H9 (cell line): ENCODE measurements around the gene RNASE8. TPM values are rescaled to one million over a fixed set of nuclear protein-coding genes. Genes with fewer than 3 reads are reported as not detected.

ENCODE experiments used
- DNase-seq: peaks from one replicate; pipeline ENCODE4 v3.0.0-alpha.2; 2017
- H2AFZ ChIP-seq: one replicate; pipeline ENCODE4 v1.6.1; 2013; ENCODE audit warnings: mild to moderate bottlenecking, low read length, control low read depth, moderate library complexity
- H2AK5ac ChIP-seq: 2 replicates; pipeline ENCODE4 v1.6.1; 2013; ENCODE audit warnings: low read length, control low read depth, mixed read lengths; ENCODE audit not compliant: insufficient read length
- H2BK120ac ChIP-seq: one replicate; pipeline ENCODE4 v1.6.1; 2013; ENCODE audit warnings: low read depth, mild to moderate bottlenecking, low read length, control low read depth, inconsistent platforms; ENCODE audit not compliant: poor library complexity, severe bottlenecking
- H2BK12ac ChIP-seq: 2 replicates; pipeline ENCODE4 v1.6.1; 2013; ENCODE audit warnings: low read length, control low read depth, mixed read lengths, low read depth; ENCODE audit not compliant: insufficient read length
- H2BK15ac ChIP-seq: 2 replicates; pipeline ENCODE4 v1.6.1; 2013; ENCODE audit warnings: low read depth, low read length, control low read depth
- H2BK20ac ChIP-seq: one replicate; pipeline ENCODE4 v1.6.1; 2013; ENCODE audit warnings: low read depth, mild to moderate bottlenecking, low read length, control low read depth, inconsistent platforms; ENCODE audit not compliant: poor library complexity, severe bottlenecking
- H2BK5ac ChIP-seq: 2 replicates; pipeline ENCODE4 v1.6.1; 2013; ENCODE audit warnings: low read length, control low read depth, mixed read lengths; ENCODE audit not compliant: insufficient read length
- H3K14ac ChIP-seq: 2 replicates; pipeline ENCODE4 v1.6.1; 2013; ENCODE audit warnings: low read length, control low read depth; ENCODE audit not compliant: insufficient read depth
- H3K18ac ChIP-seq: 2 replicates; pipeline ENCODE4 v1.6.1; 2013; ENCODE audit warnings: low read depth, mild to moderate bottlenecking, mixed read lengths, low read length, control low read depth; ENCODE audit not compliant: insufficient read length
- H3K23ac ChIP-seq: 2 replicates; pipeline ENCODE4 v1.6.1; 2013; ENCODE audit warnings: low read length, control low read depth, mixed read lengths, low read depth; ENCODE audit not compliant: insufficient read length
- H3K23me2 ChIP-seq: 2 replicates; pipeline ENCODE4 v1.6.1; 2013; ENCODE audit warnings: low read depth, mild to moderate bottlenecking, mixed read lengths, low read length, control low read depth; ENCODE audit not compliant: insufficient read length, poor library complexity, severe bottlenecking
- H3K27ac ChIP-seq: 2 replicates; pipeline ENCODE4 v1.5.1; 2013; ENCODE audit warnings: low read length, control low read depth, mixed read lengths, low read depth; ENCODE audit not compliant: insufficient read length
- H3K27me3 ChIP-seq: 2 replicates; pipeline ENCODE4 v1.6.1; 2013; ENCODE audit warnings: low read length, control low read depth, inconsistent platforms; ENCODE audit not compliant: insufficient read depth
- H3K4ac ChIP-seq: 2 replicates; pipeline ENCODE4 v1.6.1; 2013; ENCODE audit warnings: low read depth, mild to moderate bottlenecking, control low read depth, inconsistent platforms, low read length, moderate library complexity
- H3K4me1 ChIP-seq: 2 replicates; pipeline ENCODE4 v1.6.1; 2013; ENCODE audit warnings: low read length, control low read depth, inconsistent platforms; ENCODE audit not compliant: insufficient read depth
- H3K4me2 ChIP-seq: 2 replicates; pipeline ENCODE4 v1.6.1; 2013; ENCODE audit warnings: low read length, control low read depth, mixed read lengths; ENCODE audit not compliant: insufficient read length, insufficient read depth
- H3K56ac ChIP-seq: 2 replicates; pipeline ENCODE4 v1.6.1; 2013; ENCODE audit warnings: low read depth, mild to moderate bottlenecking, mixed read lengths, low read length, control low read depth; ENCODE audit not compliant: insufficient read length
- H3K79me1 ChIP-seq: 2 replicates; pipeline ENCODE4 v1.6.1; 2013; ENCODE audit warnings: low read depth, mild to moderate bottlenecking, moderate library complexity, low read length, control low read depth, inconsistent platforms; ENCODE audit not compliant: insufficient read depth, poor library complexity, severe bottlenecking
- H3K79me2 ChIP-seq: 2 replicates; pipeline ENCODE4 v1.6.1; 2013; ENCODE audit warnings: low read length, control low read depth, inconsistent platforms; ENCODE audit not compliant: insufficient read depth
- H3K9ac ChIP-seq: 2 replicates; pipeline ENCODE4 v1.6.1; 2013; ENCODE audit warnings: low read length, control low read depth, mixed read lengths; ENCODE audit not compliant: insufficient read length; ENCODE audit errors: extremely low read depth
- H3K9me3 ChIP-seq: one replicate; pipeline ENCODE4 v1.6.1; 2013; ENCODE audit warnings: low read depth, low read length, inconsistent platforms; ENCODE audit not compliant: control insufficient read depth
- H3T11ph ChIP-seq: one replicate; pipeline ENCODE4 v1.6.1; 2013; ENCODE audit warnings: mild to moderate bottlenecking, low read length, control low read depth, inconsistent platforms
- H4K20me1 ChIP-seq: one replicate; pipeline ENCODE4 v1.6.1; 2013; ENCODE audit not compliant: control insufficient read depth, insufficient read length, insufficient read depth
- H4K5ac ChIP-seq: 2 replicates; pipeline ENCODE4 v1.6.1; 2013; ENCODE audit warnings: low read depth, mild to moderate bottlenecking, mixed read lengths, low read length, control low read depth; ENCODE audit not compliant: insufficient read length
- H4K8ac ChIP-seq: replicated peaks from 2 replicates; pipeline ENCODE4 v1.6.1; 2013; ENCODE audit warnings: low read length, control low read depth, mixed read lengths, low read depth; ENCODE audit not compliant: insufficient read length
- H4K91ac ChIP-seq: 2 replicates; pipeline ENCODE4 v1.6.1; 2013; ENCODE audit warnings: low read depth, mild to moderate bottlenecking, moderate library complexity, mixed read lengths, low read length, control low read depth; ENCODE audit not compliant: insufficient read length
- H3K27ac Mint-ChIP-seq, 3 experiments: 2 replicates in 2 of 3; 3 replicates in 1 of 3; pipeline ENCODE4 v1.8.0; 2020 to 2021; ENCODE audit warnings: mixed read lengths in 3 of 3, mild to moderate bottlenecking in 1 of 3, moderate library complexity in 1 of 3
- H3K27me3 Mint-ChIP-seq: 2 replicates; pipeline ENCODE4 v1.8.0; 2021; ENCODE audit warnings: low read depth, mild to moderate bottlenecking, moderate library complexity, mixed read lengths
- H3K36me3 Mint-ChIP-seq, 3 experiments: 2 replicates in 2 of 3; 3 replicates in 1 of 3; pipeline ENCODE4 v1.8.0; 2020 to 2021; ENCODE audit warnings: low read depth in 3 of 3, mixed read lengths in 3 of 3; ENCODE audit not compliant: insufficient read depth in 1 of 3
- H3K4me1 Mint-ChIP-seq, 2 experiments: 2 replicates each; pipeline ENCODE4 v1.8.0; 2020; ENCODE audit warnings: mixed read lengths in 2 of 2
- H3K4me3 Mint-ChIP-seq, 2 experiments: 2 replicates in 1 of 2; 3 replicates in 1 of 2; pipeline ENCODE4 v1.8.0; 2020 to 2021; ENCODE audit warnings: mild to moderate bottlenecking in 2 of 2, mixed read lengths in 2 of 2, moderate library complexity in 1 of 2
- H3K9me3 Mint-ChIP-seq, 2 experiments: 2 replicates in 1 of 2; 3 replicates in 1 of 2; pipeline ENCODE4 v1.8.0; 2020; ENCODE audit warnings: mild to moderate bottlenecking in 2 of 2, mixed read lengths in 2 of 2, moderate library complexity in 1 of 2
- CTCF ChIP-seq: fragments of 200-600 bp; sonication (generic); conservative IDR thresholded peaks from 3 replicates; pipeline ENCODE4 v1.8.0; 2021; ENCODE audit warnings: antibody characterized with exemption, mild to moderate bottlenecking
- WGBS: extraction: QIAGEN DNeasy Blood & Tissue Kit; methylation state at CpG from one replicate; pipeline ENCODE4 v1.1.7; 2013; ENCODE audit warnings: missing lambda C conversion rate, low lambda C conversion rate, mixed read lengths; ENCODE audit not compliant: insufficient read length; ENCODE audit errors: extremely low coverage; 5-methylcytosine and 5-hydroxymethylcytosine counted together
- total RNA-seq: library from RNA; stranded (reverse); gene quantifications from 2 replicates; pipeline ENCODE4 v1.2.1, GENCODE V29; 2021

Gene RNASE8
- total RNA-seq, 1 experiment from 2014 or later, result not detected

GRCh38 chr14:21018286-21018685 lies 39.3 kb upstream of the RNASE8 start:
- no peaks in the 10 kb centered on the region; the same call in 1 of the 2 replicates for H3K4me1 ChIP-seq
- no peak overlapping the region for H3K9ac ChIP-seq
- no peaks in the 10 kb centered on the region for H4K20me1 ChIP-seq
- no peak overlapping the region for H3T11ph ChIP-seq
- DNase-seq, result no peak
- H3K4me3 Mint-ChIP-seq, result no peak overlapping the region
- no peak overlapping the region for H2BK12ac ChIP-seq
- H3K56ac ChIP-seq, result no peak overlapping the region
- H2BK15ac ChIP-seq, result no peak overlapping the region
- H4K91ac ChIP-seq, result no peak overlapping the region
- H4K8ac ChIP-seq, result no peak overlapping the region
- no peak overlapping the region for H2AK5ac ChIP-seq
- no peak overlapping the region for H2BK20ac ChIP-seq
- H3K27me3 Mint-ChIP-seq, result peaks cover 20% of the 10 kb centered on the region
- no peak overlapping the region for H3K4ac ChIP-seq
- no CpG with 5 or more reads among the region's 7 CpGs for WGBS
- no peak overlapping the region for H2BK120ac ChIP-seq
- H3K23me2 ChIP-seq, result no peaks in the 10 kb centered on the region
- H3K9me3 ChIP-seq, result no peaks in the 10 kb centered on the region
- no peak overlapping the region for H3K4me2 ChIP-seq
- H3K23ac ChIP-seq, result no peak overlapping the region
- H3K36me3 Mint-ChIP-seq, result peaks cover 6 to 21% (median 8%) of the 10 kb centered on the region in 3 experiments; a peak in 4 of 7 replicates
- peaks cover 21% of the 10 kb centered on the region in 2 experiments for H3K4me1 Mint-ChIP-seq
- no peak overlapping the region for H3K14ac ChIP-seq
- no peak overlapping the region for H3K27ac ChIP-seq
- no peak overlapping the region for H2BK5ac ChIP-seq
- H2AFZ ChIP-seq, result no peak overlapping the region
- no peaks in the 10 kb centered on the region for H3K79me2 ChIP-seq
- H3K27me3 ChIP-seq, result no peaks in the 10 kb centered on the region; the same call in 1 of the 2 replicates
- H3K79me1 ChIP-seq, result no peaks in the 10 kb centered on the region
- H3K18ac ChIP-seq, result no peak overlapping the region
- H3K27ac Mint-ChIP-seq, result 0 out of 7 replicates have a peak overlapping the region, but pooled peaks of 1 of the 3 experiments have one; percentile 23
- H3K9me3 Mint-ChIP-seq, result no peaks in the 10 kb centered on the region
- H4K5ac ChIP-seq, result no peak overlapping the region
- TF ChIP-seq CTCF, result no peak
